Fibroblast of skin of scalp (primary cell): ENCODE results near the gene JUP.

ENCODE experiments used
- DNase-seq: peaks from one replicate; pipeline ENCODE4 v3.0.0-alpha.2; 2013

JUP gene

GRCh38 chr17:41758601-41759000 lies 27.9 kb downstream of the JUP start:
- no peak for DNase-seq

GRCh38 chr17:41754066-41754465 lies 32.4 kb downstream of the JUP start:
- no peak for DNase-seq

- no peak for DNase-seq
Observed at GRCh38 chr17:41751288-41751687, 35.2 kb downstream of the JUP start.

- DNase-seq, result no peak
Observed at GRCh38 chr17:41750862-41751261, 35.6 kb downstream of the JUP start.

GRCh38 chr17:41748275-41748674 lies 38.2 kb downstream of the JUP start:
- DNase-seq, result no peak

GRCh38 chr17:41741709-41742108 lies 44.8 kb downstream of the JUP start:
- DNase-seq, result no peak

GRCh38 chr17:41740506-41740905 lies 46.0 kb downstream of the JUP start:
- DNase-seq, result no peak

GRCh38 chr17:41739661-41740352 lies 46.7 kb downstream of the JUP start:
- DNase-seq, result peak; percentile 30

- DNase-seq, result no peak
Observed at GRCh38 chr17:41738801-41739112, 47.8 kb downstream of the JUP start.

GRCh38 chr17:41738077-41738800 lies 48.3 kb downstream of the JUP start:
- peak; percentile 75 for DNase-seq

GRCh38 chr17:41737680-41738023 lies 48.9 kb downstream of the JUP start:
- no peak for DNase-seq

- DNase-seq, result no peak
Observed at GRCh38 chr17:41736983-41737679, 49.4 kb downstream of the JUP start.

- no peak for DNase-seq
Observed at GRCh38 chr17:41735744-41736143, 50.8 kb downstream of the JUP start.

GRCh38 chr17:41734949-41735313 lies 51.6 kb downstream of the JUP start:
- no peak for DNase-seq

- DNase-seq, result no peak
Observed at GRCh38 chr17:41734139-41734948, 52.2 kb downstream of the JUP start, which contains the start of gene HAP1. TSS of gene HAP1 (minus strand) at chr17:41734643. CDS start at chr17:41734634, 9 bp downstream.

- DNase-seq, result no peak
Observed at GRCh38 chr17:41733348-41734138, 53.0 kb downstream of the JUP start.

GRCh38 chr17:41731836-41732235 lies 54.7 kb downstream of the JUP start:
- no peak for DNase-seq

- DNase-seq, result no peak
Observed at GRCh38 chr17:41730479-41730878, 56.0 kb downstream of the JUP start.

- no peak for DNase-seq
Observed at GRCh38 chr17:41728056-41728455, 58.5 kb downstream of the JUP start.

GRCh38 chr17:41725134-41725533 lies 61.4 kb downstream of the JUP start:
- no peak for DNase-seq

GRCh38 chr17:41724476-41725050 lies 61.9 kb downstream of the JUP start:
- no peak for DNase-seq
